Stimulated activated CD4-positive, alpha-beta T cell treated with anti-CD3 and anti-CD28 coated beads, Interleukin-4, amount 100 ng/mL, for 48 hours (primary cell): ENCODE results near the gene PPP2R1B.
"Not testable (repeated sequence)": the region's sequence is repeated elsewhere in the genome, so short reads cannot be mapped to it uniquely, and the experiment has no call there.

Experiments
- DNase-seq, 2 donors: peaks; one replicate each; pipeline ENCODE4 v3.0.0-alpha.2; 2020; ENCODE audit warnings: low read depth in 2 of 2

Gene PPP2R1B

GRCh38 chr11:111726301-111726713 lies 39.9 kb downstream of the PPP2R1B start:
- no peak for DNase-seq

- no peak for DNase-seq
Measured at GRCh38 chr11:111725621-111726020, 40.6 kb downstream of the PPP2R1B start.

GRCh38 chr11:111724615-111725129 lies 41.5 kb downstream of the PPP2R1B start:
- no peak for DNase-seq

- DNase-seq: no peak
Measured at GRCh38 chr11:111723595-111723994, 42.6 kb downstream of the PPP2R1B start.

GRCh38 chr11:111722501-111722900 lies 43.7 kb downstream of the PPP2R1B start:
- no peak for DNase-seq

- DNase-seq: no peak
Measured at GRCh38 chr11:111720801-111721494, 45.2 kb downstream of the PPP2R1B start.

- no peak for DNase-seq
Measured at GRCh38 chr11:111719379-111719778, 46.8 kb downstream of the PPP2R1B start.

- no peak for DNase-seq
Measured at GRCh38 chr11:111718859-111719258, 47.3 kb downstream of the PPP2R1B start.

- DNase-seq: no peak
Measured at GRCh38 chr11:111718436-111718835, 47.8 kb downstream of the PPP2R1B start.

GRCh38 chr11:111717660-111718059 lies 48.5 kb downstream of the PPP2R1B start:
- not testable (repeated sequence) for DNase-seq

GRCh38 chr11:111715142-111715816 lies 50.9 kb downstream of the PPP2R1B start:
- no peak for DNase-seq

- no peak for DNase-seq
Measured at GRCh38 chr11:111714522-111714921, 51.7 kb downstream of the PPP2R1B start.

- DNase-seq: no peak
Measured at GRCh38 chr11:111707691-111708067, 58.5 kb downstream of the PPP2R1B start.

GRCh38 chr11:111707039-111707690 lies 59.0 kb downstream of the PPP2R1B start:
- no peak for DNase-seq

- no peak for DNase-seq
Measured at GRCh38 chr11:111703576-111703975, 62.6 kb downstream of the PPP2R1B start.

- no peak for DNase-seq
Measured at GRCh38 chr11:111702623-111703022, 63.6 kb downstream of the PPP2R1B start.

- no peak for DNase-seq
Measured at GRCh38 chr11:111700162-111700561, 66.0 kb downstream of the PPP2R1B start.

- no peak for DNase-seq
Measured at GRCh38 chr11:111699579-111700156, 66.5 kb downstream of the PPP2R1B start.

GRCh38 chr11:111698852-111699559 lies 67.2 kb downstream of the PPP2R1B start:
- DNase-seq: no peak

- no peak for DNase-seq
Measured at GRCh38 chr11:111697933-111698371, 68.2 kb downstream of the PPP2R1B start.

GRCh38 chr11:111696556-111696955 lies 69.6 kb downstream of the PPP2R1B start:
- DNase-seq: no peak

- no peak for DNase-seq
Measured at GRCh38 chr11:111694851-111695250, 71.3 kb downstream of the PPP2R1B start.
